ENCODE measurements around the gene AUTS2.

DNA sequence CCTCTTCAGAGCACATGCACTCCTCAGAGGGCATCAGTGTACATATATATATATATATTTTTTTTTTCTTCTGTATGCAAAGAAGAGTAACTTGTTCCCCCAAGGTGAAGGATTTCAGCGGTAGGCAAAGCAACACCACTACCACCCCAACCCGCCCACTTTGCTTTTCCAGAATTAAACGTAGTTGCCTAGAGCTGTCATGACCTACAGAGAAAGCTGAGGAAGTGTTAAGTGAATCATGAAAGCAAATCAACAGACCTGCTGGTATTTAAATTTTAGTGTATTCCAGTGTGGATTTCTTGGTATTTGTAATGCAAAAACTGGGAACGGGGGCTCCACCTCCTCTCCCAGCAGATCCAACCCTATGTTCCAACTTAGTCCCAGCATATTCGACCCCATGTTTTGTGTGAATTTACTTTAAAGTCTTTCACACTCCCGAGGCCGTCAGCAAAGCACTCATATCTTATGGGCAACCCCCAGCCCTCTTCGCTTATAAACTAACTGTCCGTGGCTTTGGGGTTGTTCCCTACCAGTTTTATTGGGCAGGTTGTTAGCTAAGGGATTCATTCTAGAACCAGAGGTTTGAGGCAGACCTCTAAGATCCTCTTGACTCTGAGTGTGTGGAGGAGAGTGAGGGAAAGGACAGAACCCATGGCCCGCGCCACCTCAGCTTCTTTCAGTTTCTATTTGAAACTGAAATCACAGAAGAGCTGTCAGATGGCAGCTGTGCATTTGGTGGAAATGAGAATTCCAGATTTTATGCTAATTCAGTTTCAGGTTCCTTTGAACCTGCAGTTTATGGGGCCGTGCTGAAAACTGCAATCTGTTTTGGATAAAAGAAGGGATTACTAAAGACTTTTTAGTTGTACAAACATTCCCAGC lies 1083.4 kb downstream of the AUTS2 start:
- TF ChIP-seq, protein P1, sequence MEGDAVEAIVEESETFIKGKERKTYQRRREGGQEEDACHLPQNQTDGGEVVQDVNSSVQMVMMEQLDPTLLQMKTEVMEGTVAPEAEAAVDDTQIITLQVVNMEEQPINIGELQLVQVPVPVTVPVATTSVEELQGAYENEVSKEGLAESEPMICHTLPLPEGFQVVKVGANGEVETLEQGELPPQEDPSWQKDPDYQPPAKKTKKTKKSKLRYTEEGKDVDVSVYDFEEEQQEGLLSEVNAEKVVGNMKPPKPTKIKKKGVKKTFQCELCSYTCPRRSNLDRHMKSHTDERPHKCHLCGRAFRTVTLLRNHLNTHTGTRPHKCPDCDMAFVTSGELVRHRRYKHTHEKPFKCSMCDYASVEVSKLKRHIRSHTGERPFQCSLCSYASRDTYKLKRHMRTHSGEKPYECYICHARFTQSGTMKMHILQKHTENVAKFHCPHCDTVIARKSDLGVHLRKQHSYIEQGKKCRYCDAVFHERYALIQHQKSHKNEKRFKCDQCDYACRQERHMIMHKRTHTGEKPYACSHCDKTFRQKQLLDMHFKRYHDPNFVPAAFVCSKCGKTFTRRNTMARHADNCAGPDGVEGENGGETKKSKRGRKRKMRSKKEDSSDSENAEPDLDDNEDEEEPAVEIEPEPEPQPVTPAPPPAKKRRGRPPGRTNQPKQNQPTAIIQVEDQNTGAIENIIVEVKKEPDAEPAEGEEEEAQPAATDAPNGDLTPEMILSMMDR (IDR thresholded peaks at IDR 0.05; ENCODE audit: insufficient read depth, low read length, poor library complexity, severe bottlenecking), result no peak
- no peak for TF ChIP-seq EZH2phosphoT487 (conservative IDR thresholded peaks at IDR 0.05; ENCODE audit: low read length)

Measured in SU-DHL-6 (cell line).